Fibroblast of skin of scalp (primary cell): Measurements from ENCODE around the gene NT5C2.
"Not testable (repeated sequence)": the region's sequence is repeated elsewhere in the genome, so short reads cannot be mapped to it uniquely, and the experiment has no call there.

ENCODE experiments used
- DNase-seq: peaks from one replicate; pipeline ENCODE4 v3.0.0-alpha.2; 2013

NT5C2 gene

GRCh38 chr10:103199488-103199887 is 6.4 kb upstream of the NT5C2 start:
- no peak for DNase-seq

GRCh38 chr10:103198648-103199047 is 5.6 kb upstream of the NT5C2 start:
- no peak for DNase-seq

DNA sequence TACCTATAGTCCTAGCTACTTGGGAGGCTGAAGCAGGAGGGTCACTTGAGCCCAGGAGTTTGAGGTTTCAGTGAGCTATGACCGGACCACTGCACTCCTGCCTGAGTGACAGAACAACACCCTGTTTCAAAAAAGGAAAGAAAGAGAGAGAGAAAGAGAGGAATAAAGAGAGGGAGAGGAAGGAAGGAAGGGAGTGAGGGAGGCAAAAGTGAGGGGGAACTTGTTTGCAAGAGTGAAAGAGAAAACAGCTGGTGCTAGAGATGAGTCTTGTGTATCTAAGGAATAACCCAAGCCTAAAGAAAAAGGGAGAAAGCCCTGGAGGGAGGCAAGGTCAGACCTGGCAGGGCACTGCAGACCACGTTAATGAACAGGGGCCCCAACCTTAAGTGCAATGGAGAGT is 4.8 kb upstream of the NT5C2 start:
- no peak for DNase-seq

- DNase-seq = peak; percentile 68
Observed at GRCh38 chr10:103197174-103197573, 4.1 kb upstream of the NT5C2 start.

- no peak for DNase-seq
Observed at GRCh38 chr10:103196516-103196915, 3.4 kb upstream of the NT5C2 start.

GRCh38 chr10:103193820-103194529 is 903 bp upstream of the NT5C2 start:
- no peak for DNase-seq

- peak; percentile 78 for DNase-seq
Observed at GRCh38 chr10:103192451-103193106, 493 bp downstream of the NT5C2 start.

GRCh38 chr10:103192089-103192450 is 1.0 kb downstream of the NT5C2 start:
- no peak for DNase-seq

DNA sequence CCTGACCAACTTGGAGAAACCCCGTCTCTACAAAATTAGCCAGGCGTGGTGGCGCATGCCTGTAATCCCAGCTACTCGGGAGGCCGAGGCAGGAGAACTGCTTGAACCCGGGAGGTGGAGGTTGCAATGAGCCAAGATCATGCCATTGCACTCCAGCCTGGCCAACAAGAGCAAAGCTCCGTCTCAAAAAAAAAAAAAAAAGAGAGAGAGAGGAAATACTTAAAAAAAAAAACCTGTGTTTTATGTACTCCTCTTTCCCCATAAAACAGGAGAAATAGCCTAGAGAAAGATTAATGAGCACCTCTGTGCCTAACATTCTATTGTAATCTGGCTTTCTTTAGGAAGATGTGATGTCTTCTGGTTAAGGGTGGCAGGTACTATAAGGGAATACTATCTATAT is 1.9 kb downstream of the NT5C2 start:
- not testable (repeated sequence) for DNase-seq

GRCh38 chr10:103188853-103189252 is 4.2 kb downstream of the NT5C2 start:
- peak; percentile 17 for DNase-seq

- no peak for DNase-seq
Observed at GRCh38 chr10:103186128-103186527, 6.9 kb downstream of the NT5C2 start.

GRCh38 chr10:103184615-103185014 is 8.5 kb downstream of the NT5C2 start:
- no peak for DNase-seq

- DNase-seq = not testable (repeated sequence)
Observed at GRCh38 chr10:103183991-103184451, 9.1 kb downstream of the NT5C2 start.

DNA sequence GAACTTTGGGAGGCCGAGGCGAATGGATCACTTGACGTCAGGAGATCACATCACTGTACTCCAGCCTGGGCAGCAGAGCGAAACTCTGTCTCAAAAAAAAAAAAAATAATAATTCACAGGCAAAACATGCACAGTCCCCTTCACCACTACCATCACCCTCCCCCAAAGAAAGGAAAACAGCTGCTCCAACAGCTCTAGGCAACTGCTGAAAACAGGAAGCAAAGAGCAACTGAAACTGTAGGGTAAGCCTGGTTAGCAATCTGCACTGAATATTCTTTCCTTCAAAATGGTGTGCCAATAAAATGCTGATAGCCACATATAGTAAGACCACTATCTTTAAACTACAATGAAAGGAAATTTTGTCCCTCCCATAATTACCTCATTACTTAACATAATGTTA is 11.8 kb downstream of the NT5C2 start:
- DNase-seq = no peak

DNA sequence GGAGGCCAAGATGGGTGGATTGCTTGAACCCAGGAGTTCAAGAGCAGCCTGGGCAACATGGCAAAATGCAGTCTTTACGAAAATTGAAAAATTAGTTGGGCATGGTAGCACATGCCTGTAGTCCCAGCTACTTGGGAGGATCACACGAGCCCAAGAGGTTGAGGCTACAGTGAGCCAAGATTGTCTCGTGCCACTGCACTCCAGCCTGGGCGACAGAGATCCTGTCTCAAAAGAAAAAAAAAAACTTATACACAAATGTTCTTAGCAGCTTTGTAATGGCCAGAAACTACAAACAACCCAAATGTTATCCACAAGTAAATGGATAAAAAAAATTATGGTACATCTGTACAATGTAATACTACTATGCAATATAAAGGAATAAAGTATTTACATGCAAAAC is 12.6 kb downstream of the NT5C2 start:
- no peak for DNase-seq

- DNase-seq = no peak
Observed at GRCh38 chr10:103177123-103177522, 15.9 kb downstream of the NT5C2 start.

- no peak for DNase-seq
Observed at GRCh38 chr10:103175580-103176285, 17.3 kb downstream of the NT5C2 start.

GRCh38 chr10:103174324-103174723 is 18.7 kb downstream of the NT5C2 start:
- DNase-seq = not testable (repeated sequence)

GRCh38 chr10:103171278-103171677 is 21.8 kb downstream of the NT5C2 start:
- no peak for DNase-seq

DNA sequence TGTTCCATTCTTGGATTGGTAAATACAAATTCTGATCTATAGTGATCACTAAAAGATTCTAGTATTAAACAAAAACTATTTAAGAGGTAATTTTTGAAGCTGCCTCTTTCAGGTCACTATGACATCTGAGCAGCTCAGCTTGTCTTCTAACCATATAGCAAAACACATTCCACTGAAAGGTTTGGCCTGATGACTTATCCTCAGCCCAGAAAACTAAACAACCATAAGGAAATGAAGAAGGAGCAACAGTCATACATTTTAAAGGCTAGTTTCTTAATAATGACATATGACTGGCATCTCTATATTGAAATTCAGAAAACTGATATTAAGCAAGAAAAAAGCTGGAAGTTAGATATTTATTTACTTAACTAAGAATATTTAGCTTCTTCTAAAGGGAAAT is 24.6 kb downstream of the NT5C2 start:
- peak; percentile 62 for DNase-seq

GRCh38 chr10:103167554-103167953 is 25.5 kb downstream of the NT5C2 start:
- not testable (repeated sequence) for DNase-seq

GRCh38 chr10:103166523-103166922 is 26.5 kb downstream of the NT5C2 start:
- no peak for DNase-seq

DNA sequence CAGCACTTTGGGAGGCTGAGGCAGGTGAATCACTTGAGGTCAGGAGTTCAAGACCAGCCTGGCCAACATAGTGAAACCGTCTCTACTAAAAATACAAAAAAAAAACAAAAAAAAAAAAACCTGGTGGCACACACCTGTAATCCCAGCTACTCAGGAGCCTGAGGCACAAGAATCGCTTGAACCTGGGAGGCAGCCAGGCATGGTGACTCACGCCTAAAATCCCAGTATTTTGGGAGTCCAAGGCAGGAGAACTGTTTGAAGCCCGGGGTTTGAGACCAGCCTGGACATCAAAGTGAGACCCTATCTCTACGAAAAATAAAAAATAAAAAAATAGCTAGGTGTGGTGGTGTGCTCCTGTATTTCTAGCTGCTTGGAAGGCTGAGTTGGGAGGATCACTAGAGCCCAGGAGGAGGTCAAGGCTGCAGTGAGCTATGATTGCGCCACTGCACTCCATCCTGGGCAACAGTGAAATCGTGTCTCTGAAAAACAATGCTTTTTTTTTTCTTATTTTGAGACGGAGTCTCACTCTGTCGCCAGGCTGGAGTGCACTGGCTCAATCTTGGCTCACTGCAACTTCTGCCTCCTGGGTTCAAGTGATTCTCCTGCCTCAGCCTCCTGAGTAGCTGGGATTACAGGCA is 29.2 kb downstream of the NT5C2 start:
- not testable (repeated sequence) for DNase-seq
